HG03039 (cell line): ENCODE results near the gene RXFP1.

Experiments
- ATAC-seq: cut with Tn5 transposase; IDR thresholded peaks from one replicate; pipeline ENCODE4 v1.9.1; 2021; ENCODE audit warnings: mild to moderate bottlenecking, moderate library complexity; ENCODE audit not compliant: unreplicated experiment

RXFP1 gene

GRCh38 chr4:158521484-158522088, at the start of gene RXFP1:
Gene RXFP1 (plus strand): TSS chr4:158521882. CDS start chr4:158521977, 95 bp downstream.
- ATAC-seq, result no peak

- no peak for ATAC-seq
Measured at GRCh38 chr4:158481811-158482210, 39.9 kb upstream of the RXFP1 start.

GRCh38 chr4:158484173-158484885, 37.4 kb upstream of the RXFP1 start:
- ATAC-seq, result no peak

GRCh38 chr4:158490629-158491028, 31.1 kb upstream of the RXFP1 start:
- no peak for ATAC-seq

GRCh38 chr4:158492391-158492790, 29.3 kb upstream of the RXFP1 start:
- ATAC-seq, result no peak

- no peak for ATAC-seq
Measured at GRCh38 chr4:158496030-158496741, 25.5 kb upstream of the RXFP1 start.

GRCh38 chr4:158500054-158500453, 21.6 kb upstream of the RXFP1 start:
- ATAC-seq, result no peak

GRCh38 chr4:158513256-158513655, 8.4 kb upstream of the RXFP1 start:
- no peak for ATAC-seq

- no peak for ATAC-seq
Measured at GRCh38 chr4:158519226-158519625, 2.5 kb upstream of the RXFP1 start.

GRCh38 chr4:158523990-158524535, 2.4 kb downstream of the RXFP1 start:
- ATAC-seq, result no peak

GRCh38 chr4:158527516-158527915, 5.8 kb downstream of the RXFP1 start:
- no peak for ATAC-seq

GRCh38 chr4:158529505-158529904, 7.8 kb downstream of the RXFP1 start:
- no peak for ATAC-seq

GRCh38 chr4:158530381-158530780, 8.7 kb downstream of the RXFP1 start:
- ATAC-seq, result no peak

GRCh38 chr4:158530898-158531297, 9.2 kb downstream of the RXFP1 start:
- ATAC-seq, result no peak

- no peak for ATAC-seq
Measured at GRCh38 chr4:158532556-158533231, 11.0 kb downstream of the RXFP1 start.

GRCh38 chr4:158534727-158535126, 13.0 kb downstream of the RXFP1 start:
- no peak for ATAC-seq

GRCh38 chr4:158535130-158535614, 13.5 kb downstream of the RXFP1 start:
- ATAC-seq, result no peak

- ATAC-seq, result no peak
Measured at GRCh38 chr4:158536833-158537232, 15.2 kb downstream of the RXFP1 start.

GRCh38 chr4:158538176-158538575, 16.5 kb downstream of the RXFP1 start:
- ATAC-seq, result no peak

GRCh38 chr4:158538911-158539310, 17.2 kb downstream of the RXFP1 start:
- no peak for ATAC-seq
